NCI-H1694 (cell line): Measurements from ENCODE around the gene WDFY3.

Experiments
- DNase-seq: peaks from one replicate; lab custom pipeline; 2025; lab: John Stamatoyannopoulos, UW

The WDFY3 gene, protein sequence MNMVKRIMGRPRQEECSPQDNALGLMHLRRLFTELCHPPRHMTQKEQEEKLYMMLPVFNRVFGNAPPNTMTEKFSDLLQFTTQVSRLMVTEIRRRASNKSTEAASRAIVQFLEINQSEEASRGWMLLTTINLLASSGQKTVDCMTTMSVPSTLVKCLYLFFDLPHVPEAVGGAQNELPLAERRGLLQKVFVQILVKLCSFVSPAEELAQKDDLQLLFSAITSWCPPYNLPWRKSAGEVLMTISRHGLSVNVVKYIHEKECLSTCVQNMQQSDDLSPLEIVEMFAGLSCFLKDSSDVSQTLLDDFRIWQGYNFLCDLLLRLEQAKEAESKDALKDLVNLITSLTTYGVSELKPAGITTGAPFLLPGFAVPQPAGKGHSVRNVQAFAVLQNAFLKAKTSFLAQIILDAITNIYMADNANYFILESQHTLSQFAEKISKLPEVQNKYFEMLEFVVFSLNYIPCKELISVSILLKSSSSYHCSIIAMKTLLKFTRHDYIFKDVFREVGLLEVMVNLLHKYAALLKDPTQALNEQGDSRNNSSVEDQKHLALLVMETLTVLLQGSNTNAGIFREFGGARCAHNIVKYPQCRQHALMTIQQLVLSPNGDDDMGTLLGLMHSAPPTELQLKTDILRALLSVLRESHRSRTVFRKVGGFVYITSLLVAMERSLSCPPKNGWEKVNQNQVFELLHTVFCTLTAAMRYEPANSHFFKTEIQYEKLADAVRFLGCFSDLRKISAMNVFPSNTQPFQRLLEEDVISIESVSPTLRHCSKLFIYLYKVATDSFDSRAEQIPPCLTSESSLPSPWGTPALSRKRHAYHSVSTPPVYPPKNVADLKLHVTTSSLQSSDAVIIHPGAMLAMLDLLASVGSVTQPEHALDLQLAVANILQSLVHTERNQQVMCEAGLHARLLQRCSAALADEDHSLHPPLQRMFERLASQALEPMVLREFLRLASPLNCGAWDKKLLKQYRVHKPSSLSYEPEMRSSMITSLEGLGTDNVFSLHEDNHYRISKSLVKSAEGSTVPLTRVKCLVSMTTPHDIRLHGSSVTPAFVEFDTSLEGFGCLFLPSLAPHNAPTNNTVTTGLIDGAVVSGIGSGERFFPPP (N-terminal part only)

DNA sequence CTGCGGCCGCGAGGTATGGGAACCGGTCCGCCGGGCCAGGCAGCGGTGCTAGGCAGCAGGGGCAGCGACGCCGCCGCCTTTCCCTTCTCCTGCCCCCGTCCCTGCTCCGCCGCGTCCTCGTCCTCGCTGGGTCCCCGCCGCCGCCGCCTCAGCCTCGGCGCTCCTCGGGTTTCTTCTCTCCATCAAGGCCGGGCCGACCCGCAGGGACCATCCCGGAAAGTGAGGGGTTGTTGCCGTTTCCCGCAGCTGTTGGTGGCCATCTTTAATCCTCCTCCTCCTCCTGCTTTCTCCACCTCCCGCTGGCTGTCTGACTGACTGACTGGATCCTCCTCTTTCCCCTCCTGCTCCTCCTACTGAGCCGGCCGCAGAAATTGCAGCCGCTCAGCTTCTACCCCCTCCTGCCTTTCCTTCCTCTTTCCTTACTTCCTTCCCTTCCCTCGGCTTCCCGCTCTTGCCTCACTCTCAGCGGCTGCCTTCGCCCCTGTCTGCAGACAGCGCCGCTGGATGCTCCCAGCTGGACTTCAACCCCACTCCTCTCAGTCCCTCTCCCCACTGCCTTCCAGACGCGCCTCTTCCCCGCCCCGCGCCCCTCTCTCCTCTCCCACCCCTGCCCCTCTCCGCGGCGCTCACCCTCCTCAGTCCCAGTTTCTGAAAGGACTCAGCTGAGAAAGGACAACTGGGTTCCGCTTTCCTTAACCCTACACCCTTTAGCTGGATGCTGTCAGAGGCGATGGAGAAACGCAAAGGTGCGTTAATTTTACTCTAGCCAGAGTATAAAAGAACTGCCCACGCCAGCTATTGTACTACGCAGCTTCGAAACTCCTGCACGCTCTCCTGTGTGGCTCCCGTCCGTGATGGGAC lies at the start of gene WDFY3:
Gene WDFY3 (minus strand): TSS at position 309 of the 861 bp plus-strand sequence. CDS start 106,099 bp downstream, outside the sequence.
- DNase-seq: peak; percentile 74

DNA sequence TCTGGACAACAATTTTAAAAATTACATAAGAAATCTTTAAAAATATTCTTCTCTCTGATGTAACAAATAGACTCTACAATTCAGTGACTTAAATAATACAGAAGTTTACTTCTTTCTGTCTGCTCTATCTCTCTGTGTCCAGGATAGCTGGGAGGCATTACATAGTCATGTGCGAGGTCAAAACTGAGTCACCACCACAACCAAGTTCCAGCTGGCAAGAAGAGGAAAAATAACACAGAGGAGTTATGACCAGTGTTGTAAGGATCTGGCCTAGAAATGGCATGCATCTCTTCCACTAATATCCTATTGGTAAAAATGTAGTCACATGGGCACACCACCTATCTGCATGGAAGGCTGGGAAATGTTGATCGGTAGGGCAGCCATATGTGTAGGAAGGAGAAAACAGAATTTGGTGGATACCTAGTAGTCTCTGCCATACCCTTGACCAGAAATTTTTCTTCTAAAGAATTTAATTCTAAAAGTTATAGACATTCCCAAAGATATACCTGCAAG lies 39.4 kb upstream of the WDFY3 start:
- no peak for DNase-seq

DNA sequence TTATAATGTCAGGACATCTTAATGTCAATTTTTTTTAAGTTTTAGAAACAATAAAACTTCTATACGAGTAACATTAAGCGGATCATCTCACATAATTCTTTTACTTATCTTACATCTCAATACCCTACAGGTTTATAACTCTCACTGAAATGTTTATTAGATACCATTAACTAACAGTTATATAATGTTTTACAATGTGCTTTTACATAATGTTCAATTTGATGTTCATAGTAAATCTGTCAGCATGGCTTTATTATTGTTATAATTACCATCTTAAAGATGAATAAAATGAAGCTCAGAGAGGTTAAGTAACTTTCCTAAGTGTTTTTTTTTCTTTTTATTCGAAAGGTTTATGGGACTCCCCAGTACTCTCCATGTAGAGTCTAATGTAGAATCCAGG lies 33.9 kb upstream of the WDFY3 start:
- DNase-seq: no peak

DNA sequence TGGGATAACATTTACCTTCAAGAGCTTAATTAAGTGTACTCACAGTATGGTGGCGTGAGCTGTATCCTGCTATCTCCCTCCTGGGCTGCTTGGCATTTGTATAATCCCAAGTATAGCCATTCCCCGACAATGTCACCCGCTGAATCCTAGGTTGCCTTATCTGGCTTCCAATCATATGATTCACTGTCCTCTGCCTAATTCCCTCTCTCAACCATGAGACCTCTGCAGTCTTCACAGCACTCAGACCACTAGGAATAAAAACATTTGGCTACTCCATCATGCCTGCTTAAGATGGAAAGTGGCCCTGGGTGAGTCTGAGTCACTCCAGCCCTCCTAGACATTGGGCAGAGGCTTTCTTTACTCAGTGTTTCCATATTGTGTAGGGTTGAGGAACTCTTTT lies 28.9 kb upstream of the WDFY3 start:
- no peak for DNase-seq

DNA sequence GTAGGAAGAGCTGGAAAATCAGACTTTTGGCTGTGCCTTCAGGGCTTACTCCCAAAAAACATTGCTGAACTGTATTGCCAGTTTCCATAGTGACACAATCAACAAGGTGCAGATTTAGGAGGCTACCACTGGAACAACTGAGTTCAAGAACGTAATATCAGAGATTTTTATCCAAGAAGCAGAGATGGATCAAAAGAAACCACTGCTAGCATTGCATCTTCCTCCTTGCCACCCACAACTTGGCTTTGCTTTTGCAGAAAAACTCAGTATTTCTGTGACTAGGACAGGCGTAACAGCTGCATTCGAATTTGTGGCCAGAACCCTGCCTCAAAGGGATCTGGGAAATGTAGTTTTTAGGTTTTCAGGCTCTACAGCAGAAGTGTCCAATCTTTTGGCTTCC lies 27.8 kb upstream of the WDFY3 start:
- no peak for DNase-seq

DNA sequence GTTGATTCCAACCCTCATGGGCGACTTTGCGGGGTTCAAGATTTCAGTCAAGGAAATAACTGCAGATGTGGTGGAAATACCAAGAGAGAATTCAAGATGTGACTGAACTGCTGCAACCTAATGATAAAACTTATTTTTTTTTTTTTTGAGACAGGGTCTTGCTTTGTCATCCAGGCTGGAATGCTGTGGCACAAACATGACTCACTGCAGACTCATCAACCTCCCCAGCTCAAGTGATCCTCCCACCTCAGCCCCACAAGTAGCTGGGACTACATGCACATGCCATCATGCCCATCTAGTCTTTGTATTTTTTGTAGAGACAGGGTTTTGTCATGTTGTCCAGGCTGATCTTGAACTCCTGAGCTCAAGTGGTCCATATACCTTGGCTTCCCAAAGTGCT lies 19.5 kb upstream of the WDFY3 start:
- no peak for DNase-seq

DNA sequence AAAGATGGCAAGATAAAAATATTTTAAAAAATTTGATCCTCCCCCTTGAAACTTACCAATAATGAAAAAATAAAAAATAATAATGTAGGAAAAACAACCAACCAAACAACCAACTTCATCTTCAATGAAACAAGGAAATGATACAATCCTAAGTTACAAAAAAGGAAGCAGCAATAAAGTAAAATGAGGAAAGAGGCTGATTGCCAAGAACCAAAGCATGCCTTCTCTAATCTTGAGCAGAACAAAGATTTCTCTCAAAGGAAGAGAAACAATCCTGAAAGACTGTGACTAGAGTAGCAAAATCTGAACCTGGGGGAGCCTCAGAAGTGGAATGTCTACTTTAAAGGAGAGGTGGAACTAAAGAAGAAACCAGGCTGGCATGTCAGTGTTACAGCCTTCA lies 10.9 kb upstream of the WDFY3 start:
- DNase-seq: no peak

DNA sequence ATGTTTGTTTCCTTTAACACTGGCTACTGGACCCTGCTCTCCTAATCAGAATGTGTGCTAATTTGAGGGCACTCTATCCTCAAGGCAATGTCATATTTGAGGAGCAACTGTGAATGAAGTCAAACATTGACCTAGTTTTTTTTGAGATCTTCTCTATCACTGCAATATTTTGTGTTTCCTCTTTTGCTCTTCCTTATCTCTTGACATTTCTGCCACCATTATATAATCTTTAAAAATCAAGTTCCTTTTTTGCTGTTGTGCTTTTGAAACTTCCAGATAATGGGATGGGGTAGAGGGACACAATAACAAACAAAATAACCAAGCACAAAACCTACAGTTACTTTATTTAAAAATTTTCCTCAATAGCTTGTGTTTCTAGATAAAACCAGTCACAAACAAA lies 7.4 kb upstream of the WDFY3 start:
- DNase-seq: no peak

DNA sequence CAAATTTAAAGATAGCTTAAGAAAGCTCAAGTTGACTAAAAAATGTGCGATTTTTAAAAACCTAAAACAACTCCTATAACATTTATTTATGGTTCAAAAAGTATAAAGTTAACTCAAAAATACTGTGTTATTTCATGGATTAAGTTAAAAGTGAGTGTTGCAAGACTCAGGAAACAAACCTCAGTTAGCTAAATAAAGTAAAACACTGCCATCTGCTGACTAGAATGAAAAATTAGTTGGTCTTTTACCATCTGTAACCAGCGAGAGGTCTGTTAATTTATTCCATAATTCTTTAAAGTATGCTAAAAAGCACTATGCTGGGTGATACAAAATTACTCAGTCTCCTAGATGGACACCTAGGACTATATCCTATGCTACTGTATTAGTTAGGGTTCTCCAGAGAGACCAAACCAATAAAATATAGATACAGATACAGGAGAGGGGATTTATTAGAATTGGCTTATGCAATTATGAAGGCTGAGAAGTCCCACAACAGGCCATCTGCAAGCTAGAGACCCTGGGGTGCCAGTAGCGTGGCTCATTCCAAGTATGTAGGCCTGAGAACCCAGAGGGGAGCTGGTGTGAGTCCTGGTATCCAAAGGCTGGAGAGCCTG lies 4.9 kb upstream of the WDFY3 start:
- DNase-seq: peak; percentile 45

DNA sequence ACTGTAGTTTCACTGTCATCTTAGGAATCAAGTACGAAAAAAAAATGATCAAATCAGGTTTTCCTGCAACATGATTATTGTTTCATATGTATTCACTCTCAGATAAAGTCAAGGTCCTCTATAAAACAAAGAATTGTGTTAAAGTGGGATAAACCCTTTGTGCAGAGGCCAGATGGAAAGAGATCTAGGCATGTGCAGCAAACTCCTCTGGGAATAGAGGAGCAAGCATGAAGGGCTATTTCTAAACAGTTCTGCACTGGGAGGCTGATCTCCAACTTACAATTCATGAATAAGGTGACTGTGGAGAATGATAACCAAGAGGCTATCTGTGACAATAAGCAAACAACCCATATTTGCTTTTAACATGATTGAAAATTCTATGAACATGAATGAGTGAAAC lies 2.4 kb upstream of the WDFY3 start:
- peak; percentile 40 for DNase-seq

DNA sequence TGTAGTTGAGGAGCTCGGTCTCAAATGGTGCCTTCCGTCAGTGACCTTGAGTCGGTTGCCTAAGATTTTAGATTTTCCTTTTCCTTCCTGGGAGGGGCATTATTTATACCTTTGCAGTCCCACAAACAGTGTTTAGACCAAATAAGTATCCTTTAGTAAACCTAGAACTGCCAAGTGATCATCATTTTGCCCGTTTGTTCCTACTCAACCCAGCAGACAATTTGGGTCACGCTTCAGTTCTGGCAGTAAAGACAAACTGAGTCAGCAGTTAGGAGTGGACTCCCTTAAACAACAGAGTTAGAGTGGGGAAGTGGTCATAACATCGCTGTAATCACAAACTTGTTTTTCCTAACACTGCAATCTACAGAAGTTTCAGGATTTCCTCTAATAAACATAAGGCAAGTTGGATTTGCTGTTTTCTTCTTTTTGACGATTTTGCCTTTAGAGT lies 777 bp upstream of the WDFY3 start:
- DNase-seq: no peak

DNA sequence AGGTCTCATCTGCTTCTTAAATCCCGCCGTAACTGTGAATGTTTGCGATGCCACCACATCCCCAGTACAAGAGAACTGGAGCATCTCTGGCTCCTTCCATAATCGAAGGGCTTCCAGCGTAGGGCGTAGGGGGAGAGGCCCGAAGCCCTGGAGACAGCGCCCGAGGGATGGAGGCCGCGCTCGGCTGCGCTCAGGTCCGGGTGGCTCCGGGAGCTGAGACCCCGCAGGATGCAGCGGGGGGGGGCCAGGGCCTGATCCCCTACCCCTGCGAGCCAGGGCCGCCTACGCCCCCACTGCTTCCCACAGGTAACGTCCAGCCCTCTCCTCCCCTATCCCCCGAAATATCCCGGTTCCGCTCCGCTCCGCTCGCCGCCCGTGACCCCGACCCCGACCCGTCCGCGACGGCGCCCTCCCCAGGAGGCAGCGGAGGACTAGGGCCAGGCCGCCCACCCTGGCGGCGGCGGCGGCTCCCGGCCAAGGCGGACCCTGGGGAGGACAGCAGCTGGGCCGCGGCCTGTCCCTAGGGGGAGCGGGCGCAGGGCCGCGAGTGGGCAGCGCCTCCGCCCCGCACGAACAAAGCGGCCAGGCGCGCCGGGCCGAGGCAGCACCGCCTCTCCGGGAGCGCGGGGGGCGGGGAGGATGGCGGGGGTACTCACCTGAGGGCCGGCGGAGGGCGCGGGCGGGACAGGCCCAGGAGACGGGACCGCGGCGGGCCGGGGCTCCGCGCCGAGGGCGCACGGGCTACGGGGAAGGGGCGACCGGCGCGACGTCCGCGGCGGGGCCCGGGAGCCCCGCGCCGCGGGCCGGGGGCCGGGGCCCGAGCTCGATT lies 723 bp downstream of the WDFY3 start:
- DNase-seq: no peak

DNA sequence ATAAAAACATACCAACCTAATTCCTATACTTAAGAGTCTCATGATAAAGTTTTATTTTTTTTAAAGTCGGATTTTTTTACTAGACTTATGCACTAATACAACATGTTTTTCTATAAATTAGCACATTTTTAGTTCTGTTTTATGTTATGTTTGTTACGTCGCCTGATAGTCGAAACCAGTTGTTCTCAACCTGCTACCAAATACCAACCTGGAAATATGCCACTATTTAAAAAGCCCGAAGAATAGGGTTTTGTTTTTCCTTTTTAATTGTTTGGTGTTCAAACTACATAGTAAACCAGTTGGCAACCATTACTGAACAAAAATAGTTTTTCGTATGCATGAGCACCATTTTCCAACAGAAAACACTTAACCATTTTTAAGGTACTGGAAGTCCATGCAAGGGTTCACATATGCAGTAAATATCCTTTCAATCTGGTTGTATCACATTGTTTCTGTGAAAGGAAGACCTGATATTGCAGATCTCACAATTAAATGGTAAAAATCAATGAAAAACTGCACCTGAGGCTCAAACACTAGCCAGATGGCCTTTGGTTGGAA lies 1.4 kb downstream of the WDFY3 start:
- no peak for DNase-seq

DNA sequence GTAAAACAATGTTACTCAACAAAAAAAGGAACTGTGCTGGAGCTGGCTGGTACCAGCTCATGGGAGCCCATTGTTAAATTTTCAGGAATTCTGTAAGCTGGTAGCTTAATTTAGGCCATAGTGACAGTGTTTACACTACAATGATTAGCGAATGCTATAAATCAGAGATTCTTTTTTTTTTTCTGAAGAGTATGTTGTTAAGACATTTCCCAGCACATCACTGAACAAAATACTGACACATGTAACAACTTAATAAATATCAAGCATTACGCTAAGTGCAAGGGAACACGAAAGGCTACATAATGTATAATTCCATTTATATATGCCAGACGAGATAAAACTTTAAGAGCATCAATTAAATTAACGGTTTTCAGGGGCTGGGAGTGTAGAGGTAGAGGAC lies 4.4 kb downstream of the WDFY3 start:
- DNase-seq: no peak

DNA sequence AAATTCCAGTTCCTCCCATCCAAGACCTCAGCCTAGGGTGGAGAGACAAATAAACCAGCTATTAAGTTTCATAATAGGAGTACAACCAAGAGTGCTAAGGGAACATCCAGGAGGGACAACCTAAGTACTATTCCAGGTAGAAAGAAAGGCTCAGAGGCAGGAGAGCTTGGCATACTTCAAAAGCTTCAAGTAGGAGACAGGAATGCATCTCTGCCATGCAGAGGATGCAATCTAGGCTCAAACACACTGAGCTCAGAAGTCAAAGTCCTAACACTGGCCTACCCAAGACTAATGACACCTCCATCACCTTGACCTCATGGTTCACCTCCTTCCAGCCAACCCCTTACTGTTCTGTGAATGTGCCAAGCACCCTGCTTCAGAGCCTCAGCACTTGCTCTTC lies 8.1 kb downstream of the WDFY3 start:
- no peak for DNase-seq

DNA sequence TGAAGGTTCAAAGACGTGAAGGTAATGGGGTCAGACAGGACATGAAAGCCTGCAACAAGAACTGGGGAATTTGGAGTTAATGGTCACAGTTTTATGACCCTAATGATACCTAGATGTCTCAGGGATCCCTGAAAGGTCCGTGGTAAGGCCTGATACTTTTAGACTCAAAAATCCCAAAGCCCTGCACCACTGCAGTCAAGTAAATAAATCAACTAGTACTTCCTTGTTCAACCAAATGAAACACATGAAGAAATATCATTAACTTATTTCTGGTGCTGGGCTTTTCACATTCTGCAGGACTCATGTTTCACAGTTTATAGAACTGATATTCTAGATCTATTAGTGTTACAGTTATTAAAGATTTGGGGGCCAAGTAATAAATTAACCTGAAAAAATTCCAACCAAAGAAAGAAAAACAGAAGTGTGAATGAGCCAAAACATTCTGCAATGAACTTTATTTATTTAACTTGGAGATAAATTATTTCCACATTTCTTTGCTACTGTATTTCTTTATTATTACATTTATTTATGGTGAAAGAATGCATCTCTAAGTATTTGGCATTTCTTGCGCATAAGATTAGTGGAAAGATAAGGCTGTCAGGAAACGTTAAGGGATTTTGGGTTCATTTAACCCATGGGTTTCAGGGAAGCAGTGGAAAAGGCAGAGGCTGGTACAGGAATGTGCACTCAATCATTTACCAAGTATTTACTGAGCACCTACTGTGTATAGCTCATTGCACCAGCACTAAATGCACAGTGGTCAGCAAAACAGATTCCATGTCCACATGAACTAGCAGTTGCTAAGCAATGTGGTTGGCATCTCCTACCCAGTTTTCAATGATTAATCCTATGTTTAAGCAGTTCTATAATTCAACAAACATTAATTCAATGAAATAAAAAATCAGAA lies 8.7 kb downstream of the WDFY3 start:
- no peak for DNase-seq

DNA sequence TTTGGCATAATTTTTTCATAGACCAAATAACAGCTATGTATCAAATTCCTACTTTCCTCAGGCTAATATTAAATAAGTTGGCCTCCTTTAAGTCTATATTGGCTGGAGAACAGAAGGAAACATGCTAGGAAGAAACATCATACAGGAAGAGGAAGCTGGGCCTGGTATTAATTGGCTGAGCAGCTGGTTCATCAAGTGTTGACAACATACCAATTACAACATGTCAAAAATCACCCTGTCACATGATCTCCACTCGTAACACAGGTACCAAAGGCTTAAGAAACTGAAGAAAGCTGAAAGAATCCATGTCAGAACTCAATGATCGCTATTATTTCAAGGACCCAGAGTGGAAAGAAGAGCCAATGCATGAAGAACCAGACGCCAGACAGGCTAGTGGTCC lies 10.5 kb downstream of the WDFY3 start:
- DNase-seq: no peak

DNA sequence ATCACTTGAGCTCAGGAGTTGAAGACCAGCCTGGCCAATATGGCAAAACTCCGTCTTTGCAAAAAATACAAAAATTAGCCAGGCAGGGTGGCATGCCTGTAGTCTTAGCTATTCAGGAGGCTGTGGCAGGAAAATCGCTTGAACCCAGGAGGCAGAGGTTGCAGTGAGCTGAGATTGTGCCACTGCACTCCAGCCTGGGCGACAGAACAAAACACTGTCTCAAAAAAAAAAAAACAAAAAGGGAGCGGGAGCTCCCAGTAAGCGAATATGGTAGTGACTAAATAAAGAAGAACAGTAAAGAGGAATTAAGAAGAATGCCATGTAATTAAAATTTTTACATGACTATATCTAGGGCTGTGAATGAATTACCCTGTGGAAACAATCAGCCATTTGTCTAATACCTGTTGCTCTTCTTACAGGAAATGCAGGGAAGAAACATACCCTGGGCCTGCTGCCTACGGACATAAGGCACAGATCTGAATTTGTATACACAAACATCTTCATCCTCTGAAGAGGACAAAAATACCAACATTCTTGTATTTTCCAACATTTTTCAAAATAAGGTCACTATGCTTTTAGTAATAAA lies 11.4 kb downstream of the WDFY3 start:
- no peak for DNase-seq
